Measurements from ENCODE around the gene GIPR.

DNA sequence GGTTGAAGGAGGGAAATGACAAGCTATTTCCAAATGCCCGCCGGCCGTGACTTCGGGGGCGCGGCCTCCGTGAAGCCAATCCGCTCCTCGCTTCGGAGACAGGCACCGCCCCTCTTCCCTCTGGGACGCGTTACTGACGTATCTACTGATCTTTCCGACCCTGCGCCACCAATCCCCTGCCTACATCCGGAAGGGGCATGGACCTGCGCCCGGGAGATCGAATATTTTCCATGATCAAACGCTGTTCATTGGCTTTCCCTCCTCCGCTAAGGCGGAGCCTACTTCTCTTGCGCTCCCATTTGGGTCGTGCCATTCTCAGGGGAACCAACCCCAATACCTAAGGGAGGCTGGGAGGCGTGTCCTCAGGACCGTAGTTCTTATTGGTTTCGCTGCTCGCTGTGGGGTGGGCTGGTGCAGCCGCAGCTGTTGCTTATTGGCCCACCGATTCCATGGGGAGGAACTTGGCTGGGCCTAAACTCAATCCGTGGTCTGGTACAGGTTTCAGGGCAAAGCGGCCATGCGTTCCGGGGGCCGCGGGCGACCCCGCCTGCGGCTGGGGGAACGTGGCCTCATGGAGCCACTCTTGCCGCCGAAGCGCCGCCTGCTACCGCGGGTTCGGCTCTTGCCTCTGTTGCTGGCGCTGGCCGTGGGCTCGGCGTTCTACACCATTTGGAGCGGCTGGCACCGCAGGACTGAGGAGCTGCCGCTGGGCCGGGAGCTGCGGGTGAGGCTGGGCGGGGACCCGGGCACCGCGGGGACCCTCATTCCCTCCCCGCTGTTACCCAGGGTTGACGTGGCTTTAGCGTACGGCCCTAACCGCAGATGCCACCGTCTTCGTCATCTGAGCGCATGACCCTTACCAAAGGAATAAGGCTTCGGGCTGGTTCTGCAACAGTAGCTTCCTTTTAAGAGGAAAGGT lies 24.4 kb downstream of the GIPR start, which contains the start of gene QPCTL:
- TF ChIP-seq ZC3H10 (CRISPR knock-in tag; IDR thresholded peaks at IDR 0.05): no peak
- TF ChIP-seq ZNF70 (CRISPR knock-in tag; IDR thresholded peaks at IDR 0.05): no peak
- TF ChIP-seq, protein P1, sequence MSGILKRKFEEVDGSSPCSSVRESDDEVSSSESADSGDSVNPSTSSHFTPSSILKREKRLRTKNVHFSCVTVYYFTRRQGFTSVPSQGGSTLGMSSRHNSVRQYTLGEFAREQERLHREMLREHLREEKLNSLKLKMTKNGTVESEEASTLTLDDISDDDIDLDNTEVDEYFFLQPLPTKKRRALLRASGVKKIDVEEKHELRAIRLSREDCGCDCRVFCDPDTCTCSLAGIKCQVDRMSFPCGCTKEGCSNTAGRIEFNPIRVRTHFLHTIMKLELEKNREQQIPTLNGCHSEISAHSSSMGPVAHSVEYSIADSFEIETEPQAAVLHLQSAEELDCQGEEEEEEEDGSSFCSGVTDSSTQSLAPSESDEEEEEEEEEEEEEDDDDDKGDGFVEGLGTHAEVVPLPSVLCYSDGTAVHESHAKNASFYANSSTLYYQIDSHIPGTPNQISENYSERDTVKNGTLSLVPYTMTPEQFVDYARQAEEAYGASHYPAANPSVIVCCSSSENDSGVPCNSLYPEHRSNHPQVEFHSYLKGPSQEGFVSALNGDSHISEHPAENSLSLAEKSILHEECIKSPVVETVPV (CRISPR knock-in tag; IDR thresholded peaks at IDR 0.05): no peak
- no peak for TF ChIP-seq GLIS3 (CRISPR knock-in tag; IDR thresholded peaks at IDR 0.05)
- TF ChIP-seq PATZ1 (CRISPR knock-in tag; IDR thresholded peaks at IDR 0.05; ENCODE audit: borderline replicate concordance): no peak
- TF ChIP-seq ESRRG (CRISPR knock-in tag; IDR thresholded peaks at IDR 0.05): no peak
- TF ChIP-seq OSR1 (CRISPR knock-in tag; IDR thresholded peaks at IDR 0.05): no peak

Measured in SK-N-SH treated with all-trans-retinoic acid at 6 μM for 48 hours (cell line).